ENCODE measurements around the gene ZNF521.

Gene ZNF521

GRCh38 chr18:25282896-25283703 lies 68.9 kb downstream of the ZNF521 start:
- no peak for DNase-seq (ENCODE audit: extremely low read depth, low read depth)
- TF ChIP-seq CTCF (IDR thresholded peaks at IDR 0.05; ENCODE audit: low read depth, low read length), result no peak

DNA sequence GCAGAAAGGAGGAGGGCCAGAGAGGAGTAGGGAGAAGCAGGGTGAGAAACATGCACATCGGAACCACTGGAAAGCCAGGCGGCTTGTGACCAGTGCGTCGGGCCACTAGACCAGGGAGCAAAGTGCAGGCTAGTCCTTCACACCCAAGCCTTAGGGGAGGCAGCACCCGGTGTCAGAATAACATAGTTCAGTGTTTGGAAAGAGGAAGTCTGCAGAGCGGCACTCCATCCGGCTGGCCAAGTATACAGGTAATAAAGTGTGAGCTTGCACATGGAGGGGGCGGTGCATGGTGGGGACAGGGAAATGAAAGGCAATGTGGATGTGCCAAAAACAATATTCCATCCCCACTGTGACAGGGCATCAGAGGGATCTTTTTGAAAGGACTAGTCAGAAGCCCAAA lies 69.7 kb downstream of the ZNF521 start:
- TF ChIP-seq CTCF (IDR thresholded peaks at IDR 0.05; ENCODE audit: low read depth, low read length), result no peak
- no peak for DNase-seq (ENCODE audit: extremely low read depth, low read depth)

GRCh38 chr18:25281556-25281955 lies 70.4 kb downstream of the ZNF521 start:
- no peak for DNase-seq (ENCODE audit: extremely low read depth, low read depth)
- TF ChIP-seq CTCF (IDR thresholded peaks at IDR 0.05; ENCODE audit: low read depth, low read length), result no peak

- DNase-seq (ENCODE audit: extremely low read depth, low read depth), result no peak
- no peak for TF ChIP-seq CTCF (IDR thresholded peaks at IDR 0.05; ENCODE audit: low read depth, low read length)
These were observed 72.0 kb downstream of the ZNF521 start for GRCh38 chr18:25279961-25280360.

- no peak for DNase-seq (ENCODE audit: extremely low read depth, low read depth)
- TF ChIP-seq CTCF (IDR thresholded peaks at IDR 0.05; ENCODE audit: low read depth, low read length), result no peak
These were observed 72.4 kb downstream of the ZNF521 start for GRCh38 chr18:25279556-25279955.

- no peak for DNase-seq (ENCODE audit: extremely low read depth, low read depth)
- no peak for TF ChIP-seq CTCF (IDR thresholded peaks at IDR 0.05; ENCODE audit: low read depth, low read length)
These were observed 72.8 kb downstream of the ZNF521 start for GRCh38 chr18:25279133-25279532.

- DNase-seq (ENCODE audit: extremely low read depth, low read depth), result no peak
- no peak for TF ChIP-seq CTCF (IDR thresholded peaks at IDR 0.05; ENCODE audit: low read depth, low read length)
These were observed 73.6 kb downstream of the ZNF521 start for GRCh38 chr18:25278394-25278793.

Data from AG09319 (cell line).